Measurements from ENCODE around the gene AKAP9.
"Not testable (repeated sequence)": the region's sequence is repeated elsewhere in the genome, so short reads cannot be mapped to it uniquely, and the experiment has no call there.

The AKAP9 gene

DNA sequence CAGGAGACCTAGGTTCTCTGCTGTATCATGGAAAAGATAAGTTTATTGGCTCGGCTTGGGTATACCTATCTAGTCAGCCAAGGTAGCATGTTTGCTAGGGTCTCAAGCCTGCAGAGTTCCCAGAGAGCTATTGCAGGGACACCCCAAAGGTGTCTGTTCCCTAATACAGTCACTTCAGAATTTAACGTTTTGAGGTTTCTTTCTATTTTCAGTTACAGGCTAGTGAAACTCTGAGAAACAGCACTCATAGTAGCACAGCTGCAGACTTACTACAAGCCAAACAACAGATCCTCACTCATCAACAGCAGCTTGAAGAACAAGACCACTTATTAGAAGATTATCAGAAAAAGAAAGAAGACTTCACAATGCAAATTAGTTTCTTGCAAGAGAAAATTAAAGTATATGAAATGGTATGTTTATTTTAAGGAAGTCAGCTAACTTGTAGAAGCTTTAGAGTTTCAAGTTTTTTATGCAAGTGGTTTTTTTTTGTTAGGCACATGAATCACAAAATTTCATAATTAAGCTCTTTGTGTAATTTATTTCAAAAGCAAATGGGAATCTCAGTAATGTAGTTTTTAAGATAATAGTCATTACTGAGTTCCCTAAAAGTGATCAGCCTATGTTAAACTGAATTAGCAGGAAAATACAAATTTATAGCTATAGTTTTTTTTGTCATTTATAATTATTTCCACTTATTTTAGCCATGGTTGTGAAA lies 54.9 kb downstream of the AKAP9 start:
- Histone ChIP-seq H3K4me3 (ENCODE audit: insufficient read depth, low read depth, low read length, poor library complexity, severe bottlenecking) (no peak overlapping the region), H3K4me1 (ENCODE audit: control insufficient read depth, insufficient read depth, low read length, poor library complexity, severe bottlenecking) (no peaks in the 10 kb centered on the region), H3K27me3 (replicated peaks; ENCODE audit: control insufficient read depth, insufficient read depth, low read length, poor library complexity, severe bottlenecking) (no peaks in the 10 kb centered on the region), H3K9me3 (ENCODE audit: control insufficient read depth, low read length) (no peaks in the 10 kb centered on the region), H3K27ac (ENCODE audit: insufficient read depth, low read length, poor library complexity, severe bottlenecking) (no peak overlapping the region), H3K36me3 (ENCODE audit: control insufficient read depth, insufficient read depth, low read length) (peaks cover 56% of the 10 kb centered on the region)
- no peak for DNase-seq

GRCh38 chr7:91999631-92000565 lies 59.2 kb downstream of the AKAP9 start:
- no peaks in the 10 kb centered on the region for H3K4me1 ChIP-seq (ENCODE audit: control insufficient read depth, insufficient read depth, low read length, poor library complexity, severe bottlenecking)
- no peak for DNase-seq
- no peak overlapping the region for H3K4me3 ChIP-seq (ENCODE audit: insufficient read depth, low read depth, low read length, poor library complexity, severe bottlenecking)
- no peaks in the 10 kb centered on the region for H3K27me3 ChIP-seq (replicated peaks; ENCODE audit: control insufficient read depth, insufficient read depth, low read length, poor library complexity, severe bottlenecking)
- H3K27ac ChIP-seq (ENCODE audit: insufficient read depth, low read length, poor library complexity, severe bottlenecking): no peak overlapping the region
- peaks cover 34% of the 10 kb centered on the region for H3K36me3 ChIP-seq (ENCODE audit: control insufficient read depth, insufficient read depth, low read length)
- no peaks in the 10 kb centered on the region for H3K9me3 ChIP-seq (ENCODE audit: control insufficient read depth, low read length)

- no peak overlapping the region for H3K27ac ChIP-seq (ENCODE audit: insufficient read depth, low read length, poor library complexity, severe bottlenecking)
- peaks cover 11% of the 10 kb centered on the region for H3K36me3 ChIP-seq (ENCODE audit: control insufficient read depth, insufficient read depth, low read length)
- no peak for DNase-seq
- H3K9me3 ChIP-seq (ENCODE audit: control insufficient read depth, low read length): no peaks in the 10 kb centered on the region
- no peaks in the 10 kb centered on the region for H3K27me3 ChIP-seq (replicated peaks; ENCODE audit: control insufficient read depth, insufficient read depth, low read length, poor library complexity, severe bottlenecking)
- H3K4me3 ChIP-seq (ENCODE audit: insufficient read depth, low read depth, low read length, poor library complexity, severe bottlenecking): no peak overlapping the region
- no peaks in the 10 kb centered on the region for H3K4me1 ChIP-seq (ENCODE audit: control insufficient read depth, insufficient read depth, low read length, poor library complexity, severe bottlenecking)
Measured at GRCh38 chr7:92002720-92003119, 62.1 kb downstream of the AKAP9 start.

DNA sequence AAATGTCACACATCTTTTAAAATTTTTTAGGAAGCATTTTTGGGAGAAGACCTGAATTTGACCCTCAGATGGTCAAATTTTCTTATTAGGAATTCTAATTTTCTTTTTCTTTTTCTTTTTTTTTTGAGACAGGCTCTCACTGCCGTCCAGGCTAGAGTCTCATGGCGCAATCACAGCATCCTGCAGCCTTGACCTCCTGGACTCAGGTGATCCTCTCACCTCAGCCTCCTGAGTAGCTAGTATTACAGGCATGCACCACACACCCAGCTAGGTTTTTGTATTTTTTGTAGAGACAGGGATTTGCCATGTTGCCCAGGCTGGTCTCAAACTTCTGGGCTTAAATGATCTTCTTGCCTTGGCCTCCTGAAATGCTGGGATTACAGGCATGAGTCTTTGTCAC lies 65.4 kb downstream of the AKAP9 start:
- DNase-seq: no peak
- no peaks in the 10 kb centered on the region for H3K27me3 ChIP-seq (replicated peaks; ENCODE audit: control insufficient read depth, insufficient read depth, low read length, poor library complexity, severe bottlenecking)
- no peaks in the 10 kb centered on the region for H3K4me1 ChIP-seq (ENCODE audit: control insufficient read depth, insufficient read depth, low read length, poor library complexity, severe bottlenecking)
- no peak overlapping the region for H3K27ac ChIP-seq (ENCODE audit: insufficient read depth, low read length, poor library complexity, severe bottlenecking)
- no peaks in the 10 kb centered on the region for H3K36me3 ChIP-seq (ENCODE audit: control insufficient read depth, insufficient read depth, low read length)
- H3K4me3 ChIP-seq (ENCODE audit: insufficient read depth, low read depth, low read length, poor library complexity, severe bottlenecking): no peak overlapping the region
- no peaks in the 10 kb centered on the region for H3K9me3 ChIP-seq (ENCODE audit: control insufficient read depth, low read length)

DNA sequence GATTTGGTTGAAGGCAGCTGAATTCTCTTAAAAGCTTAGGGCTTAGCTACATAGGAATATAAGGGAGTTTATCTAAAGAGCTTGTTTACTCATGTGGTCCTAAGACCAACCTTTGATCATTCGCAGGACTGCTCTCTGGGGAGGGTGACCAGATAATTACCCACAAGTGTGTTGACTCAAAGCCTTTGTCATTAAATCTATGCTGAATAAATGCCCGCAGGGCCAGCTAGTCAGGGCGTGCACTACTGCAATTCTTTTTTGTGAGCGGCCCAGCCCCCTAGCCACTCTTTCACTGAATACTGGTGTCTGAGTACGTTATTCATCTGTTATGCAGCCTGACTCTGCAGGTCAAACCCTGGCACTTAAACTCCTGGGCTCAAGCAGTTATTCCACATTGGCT lies 69.6 kb downstream of the AKAP9 start:
- DNase-seq: no peak
- Histone ChIP-seq H3K4me3 (ENCODE audit: insufficient read depth, low read depth, low read length, poor library complexity, severe bottlenecking) (no peak overlapping the region), H3K36me3 (ENCODE audit: control insufficient read depth, insufficient read depth, low read length) (peaks cover 13% of the 10 kb centered on the region), H3K27me3 (replicated peaks; ENCODE audit: control insufficient read depth, insufficient read depth, low read length, poor library complexity, severe bottlenecking) (no peaks in the 10 kb centered on the region), H3K9me3 (ENCODE audit: control insufficient read depth, low read length) (no peaks in the 10 kb centered on the region), H3K4me1 (ENCODE audit: control insufficient read depth, insufficient read depth, low read length, poor library complexity, severe bottlenecking) (no peaks in the 10 kb centered on the region), H3K27ac (ENCODE audit: insufficient read depth, low read length, poor library complexity, severe bottlenecking) (no peak overlapping the region)

DNA sequence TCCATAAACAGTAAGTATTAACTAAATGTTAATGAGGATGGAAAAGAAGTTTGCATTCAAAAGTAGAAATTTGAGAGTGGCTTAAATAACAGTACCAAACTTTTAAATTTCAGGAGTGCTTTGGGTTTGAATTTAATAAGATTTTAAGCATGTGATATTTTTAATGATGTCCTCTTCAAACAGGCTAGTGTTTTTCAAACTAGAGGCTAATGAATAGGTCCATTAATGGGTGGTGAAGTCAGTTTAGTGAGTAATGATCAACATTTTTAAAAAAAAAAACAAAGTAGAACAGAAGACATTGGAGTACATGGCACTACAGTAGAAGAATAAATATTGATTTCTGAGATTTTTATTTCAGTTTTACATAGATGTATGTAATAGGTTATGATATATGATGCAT lies 72.9 kb downstream of the AKAP9 start:
- Histone ChIP-seq H3K27ac (ENCODE audit: insufficient read depth, low read length, poor library complexity, severe bottlenecking) (no peak overlapping the region), H3K4me3 (ENCODE audit: insufficient read depth, low read depth, low read length, poor library complexity, severe bottlenecking) (no peak overlapping the region), H3K4me1 (ENCODE audit: control insufficient read depth, insufficient read depth, low read length, poor library complexity, severe bottlenecking) (no peaks in the 10 kb centered on the region), H3K9me3 (ENCODE audit: control insufficient read depth, low read length) (no peaks in the 10 kb centered on the region), H3K27me3 (replicated peaks; ENCODE audit: control insufficient read depth, insufficient read depth, low read length, poor library complexity, severe bottlenecking) (no peaks in the 10 kb centered on the region), H3K36me3 (ENCODE audit: control insufficient read depth, insufficient read depth, low read length) (peaks cover 29% of the 10 kb centered on the region)
- no peak for DNase-seq

- no peak for DNase-seq
- Histone ChIP-seq H3K36me3 (ENCODE audit: control insufficient read depth, insufficient read depth, low read length) (peaks cover 34% of the 10 kb centered on the region), H3K4me3 (ENCODE audit: insufficient read depth, low read depth, low read length, poor library complexity, severe bottlenecking) (no peak overlapping the region), H3K4me1 (ENCODE audit: control insufficient read depth, insufficient read depth, low read length, poor library complexity, severe bottlenecking) (no peaks in the 10 kb centered on the region), H3K27ac (ENCODE audit: insufficient read depth, low read length, poor library complexity, severe bottlenecking) (no peak overlapping the region), H3K27me3 (replicated peaks; ENCODE audit: control insufficient read depth, insufficient read depth, low read length, poor library complexity, severe bottlenecking) (no peaks in the 10 kb centered on the region), H3K9me3 (ENCODE audit: control insufficient read depth, low read length) (no peaks in the 10 kb centered on the region)
Measured at GRCh38 chr7:92020636-92021035, 80.0 kb downstream of the AKAP9 start.

DNA sequence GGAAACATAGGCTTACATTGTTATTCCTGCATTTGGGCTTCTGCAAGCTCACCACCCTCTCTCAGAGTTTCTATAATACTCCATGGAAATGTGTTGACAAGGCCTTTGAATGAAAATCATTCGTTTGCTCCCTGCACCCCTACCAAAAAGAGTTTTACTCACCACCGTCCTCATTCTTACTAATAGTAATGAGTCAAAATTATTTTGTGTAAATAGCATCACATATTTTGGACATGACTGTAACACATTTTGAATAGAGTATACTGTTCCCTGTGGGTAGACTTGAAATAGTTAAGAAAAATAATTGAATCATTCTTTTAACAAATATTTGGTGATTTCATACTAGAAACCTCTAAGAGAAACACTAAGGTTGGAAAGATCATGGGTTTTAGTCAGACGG lies 84.6 kb downstream of the AKAP9 start:
- Histone ChIP-seq H3K27me3 (replicated peaks; ENCODE audit: control insufficient read depth, insufficient read depth, low read length, poor library complexity, severe bottlenecking) (no peaks in the 10 kb centered on the region), H3K36me3 (ENCODE audit: control insufficient read depth, insufficient read depth, low read length) (peaks cover 26% of the 10 kb centered on the region), H3K27ac (ENCODE audit: insufficient read depth, low read length, poor library complexity, severe bottlenecking) (no peak overlapping the region), H3K4me1 (ENCODE audit: control insufficient read depth, insufficient read depth, low read length, poor library complexity, severe bottlenecking) (no peaks in the 10 kb centered on the region), H3K4me3 (ENCODE audit: insufficient read depth, low read depth, low read length, poor library complexity, severe bottlenecking) (no peak overlapping the region), H3K9me3 (ENCODE audit: control insufficient read depth, low read length) (no peaks in the 10 kb centered on the region)
- no peak for DNase-seq

- DNase-seq; H3K27ac ChIP-seq (ENCODE audit: insufficient read depth, low read length, poor library complexity, severe bottlenecking); H3K9me3 ChIP-seq (ENCODE audit: control insufficient read depth, low read length); H3K4me1 ChIP-seq (ENCODE audit: control insufficient read depth, insufficient read depth, low read length, poor library complexity, severe bottlenecking); H3K27me3 ChIP-seq (replicated peaks; ENCODE audit: control insufficient read depth, insufficient read depth, low read length, poor library complexity, severe bottlenecking); H3K4me3 ChIP-seq (ENCODE audit: insufficient read depth, low read depth, low read length, poor library complexity, severe bottlenecking): not testable (repeated sequence)
- peaks cover 29% of the 10 kb centered on the region for H3K36me3 ChIP-seq (ENCODE audit: control insufficient read depth, insufficient read depth, low read length)
Measured at GRCh38 chr7:92026635-92027034, 86.0 kb downstream of the AKAP9 start.

- not testable (repeated sequence) for H3K27me3 ChIP-seq (replicated peaks; ENCODE audit: control insufficient read depth, insufficient read depth, low read length, poor library complexity, severe bottlenecking); DNase-seq; H3K27ac ChIP-seq (ENCODE audit: insufficient read depth, low read length, poor library complexity, severe bottlenecking); H3K9me3 ChIP-seq (ENCODE audit: control insufficient read depth, low read length); H3K4me1 ChIP-seq (ENCODE audit: control insufficient read depth, insufficient read depth, low read length, poor library complexity, severe bottlenecking); H3K4me3 ChIP-seq (ENCODE audit: insufficient read depth, low read depth, low read length, poor library complexity, severe bottlenecking)
- peaks cover 29% of the 10 kb centered on the region for H3K36me3 ChIP-seq (ENCODE audit: control insufficient read depth, insufficient read depth, low read length)
Measured at GRCh38 chr7:92027128-92027527, 86.5 kb downstream of the AKAP9 start.

Measured in effector memory CD4-positive, alpha-beta T cell (primary cell).